ENCODE results near the gene EFTUD2. TPM values are rescaled to one million over a fixed set of nuclear protein-coding genes. Genes with fewer than 3 reads are reported as not detected.
"Not testable (repeated sequence)": the region's sequence is repeated elsewhere in the genome, so short reads cannot be mapped to it uniquely, and the experiment has no call there.

The EFTUD2 gene
- total and polyA plus RNA-seq, 2 donors from 2014 or later: 37.9 to 98.4 TPM

GRCh38 chr17:44947461-44948314 lies 48.4 kb upstream of the EFTUD2 start, which contains the start of gene KIF18B:
Gene KIF18B, minus strand, starts transcription at chr17:44947773. Its CDS starts 11,429 bp downstream, at chr17:44936344.
- no peak for TF ChIP-seq CTCF (IDR thresholded peaks at IDR 0.05; ENCODE audit: borderline replicate concordance, extremely low read depth, insufficient read depth)
- intact Hi-C loops (cut with DNase I): no loop called here
- H3K27me3 ChIP-seq (ENCODE audit: control insufficient read depth, insufficient read depth, low read length): no peaks in the 10 kb centered on the region

GRCh38 chr17:44945652-44946051 lies 46.4 kb upstream of the EFTUD2 start:
- FAIRE-seq; H3K27me3 ChIP-seq (ENCODE audit: control insufficient read depth, insufficient read depth, low read length); H3K36me3 ChIP-seq (ENCODE audit: control insufficient read depth in 2 of 3, insufficient read depth in 3 of 3, low read length in 3 of 3); intact Hi-C loops (cut with DNase I); H3K9ac ChIP-seq (ENCODE audit: low read length in 3 of 3); H3K9me3 ChIP-seq (ENCODE audit: control insufficient read depth in 2 of 3, insufficient read depth in 1 of 3, low read length in 3 of 3); H3K27ac ChIP-seq (ENCODE audit: low read depth in 2 of 2, low read length in 2 of 2); H3K4me3 ChIP-seq (ENCODE audit: low read length in 3 of 3); H3K4me1 ChIP-seq (ENCODE audit: control insufficient read depth in 2 of 3, insufficient read depth in 2 of 3, low read depth in 1 of 3, low read length in 3 of 3): not testable (repeated sequence)
- peak in 1 of 5 donors; percentile 10 for DNase-seq

More at GRCh38 chr17:44947461-44948314, 48.4 kb upstream of the EFTUD2 start, which contains the start of gene KIF18B:
- Histone ChIP-seq H3K4me1 (ENCODE audit: control insufficient read depth in 2 of 3, insufficient read depth in 2 of 3, low read depth in 1 of 3, low read length in 3 of 3) (peaks cover 0 to 8% (median 3%) of the 10 kb centered on the region in 3 donors), H3K9ac (ENCODE audit: low read length in 3 of 3) (peak within 1 kb of the TSS; percentile 7 to 91 (median 68)), H3K4me3 (ENCODE audit: low read length in 3 of 3) (peak within 1 kb of the TSS; percentile 75 to 98 (median 75)), H3K9me3 (ENCODE audit: control insufficient read depth in 2 of 3, insufficient read depth in 1 of 3, low read length in 3 of 3) (no peaks in the 10 kb centered on the region), H3K27ac (ENCODE audit: low read depth in 2 of 2, low read length in 2 of 2) (no peak within 1 kb of the TSS), H3K36me3 (ENCODE audit: control insufficient read depth in 2 of 3, insufficient read depth in 3 of 3, low read length in 3 of 3) (no peaks in the 10 kb centered on the region)
- no peak for FAIRE-seq
- DNase-seq: peak; percentile 93 to 97 (median 94)

- intact Hi-C loops (cut with DNase I): no loop called here
- Histone ChIP-seq H3K9me3 (ENCODE audit: control insufficient read depth in 2 of 3, insufficient read depth in 1 of 3, low read length in 3 of 3) (no peaks in the 10 kb centered on the region), H3K4me3 (ENCODE audit: low read length in 3 of 3) (no peak overlapping the region), H3K4me1 (ENCODE audit: control insufficient read depth in 2 of 3, insufficient read depth in 2 of 3, low read depth in 1 of 3, low read length in 3 of 3) (peaks cover 0 to 4% (median 3%) of the 10 kb centered on the region in 3 donors), H3K27ac (ENCODE audit: low read depth in 2 of 2, low read length in 2 of 2) (no peak overlapping the region), H3K9ac (ENCODE audit: low read length in 3 of 3) (no peak overlapping the region), H3K27me3 (ENCODE audit: control insufficient read depth, insufficient read depth, low read length) (no peaks in the 10 kb centered on the region), H3K36me3 (ENCODE audit: control insufficient read depth in 2 of 3, insufficient read depth in 3 of 3, low read length in 3 of 3) (no peaks in the 10 kb centered on the region)
- DNase-seq (peak in 1 of 5 donors; percentile 51), FAIRE-seq (no peak)
- no peak for TF ChIP-seq CTCF (IDR thresholded peaks at IDR 0.05; ENCODE audit: borderline replicate concordance, extremely low read depth, insufficient read depth)
Measured at GRCh38 chr17:44942456-44942855, 43.2 kb upstream of the EFTUD2 start.

GRCh38 chr17:44941712-44942331 lies 42.6 kb upstream of the EFTUD2 start:
- intact Hi-C loops (cut with DNase I): no loop called here
- H3K27ac ChIP-seq (ENCODE audit: low read depth in 2 of 2, low read length in 2 of 2): no peak overlapping the region
- no peaks in the 10 kb centered on the region for H3K9me3 ChIP-seq (ENCODE audit: control insufficient read depth in 2 of 3, insufficient read depth in 1 of 3, low read length in 3 of 3)
- TF ChIP-seq CTCF (IDR thresholded peaks at IDR 0.05; ENCODE audit: borderline replicate concordance, extremely low read depth, insufficient read depth): no peak
- no peaks in the 10 kb centered on the region for H3K4me1 ChIP-seq (ENCODE audit: control insufficient read depth in 2 of 3, insufficient read depth in 2 of 3, low read depth in 1 of 3, low read length in 3 of 3)
- no peak for FAIRE-seq
- H3K36me3 ChIP-seq (ENCODE audit: control insufficient read depth in 2 of 3, insufficient read depth in 3 of 3, low read length in 3 of 3): no peaks in the 10 kb centered on the region
- H3K4me3 ChIP-seq (ENCODE audit: low read length in 3 of 3): no peak overlapping the region
- no peaks in the 10 kb centered on the region for H3K27me3 ChIP-seq (ENCODE audit: control insufficient read depth, insufficient read depth, low read length)
- no peak overlapping the region for H3K9ac ChIP-seq (ENCODE audit: low read length in 3 of 3)
- DNase-seq: peak in 2 of 5 donors; percentile 24 to 41

Measured in kidney (tissue), 14 donors.